Fibroblast of skin of left biceps (primary cell): ENCODE results near the gene PIK3R5.
"Not testable (repeated sequence)": the region's sequence is repeated elsewhere in the genome, so short reads cannot be mapped to it uniquely, and the experiment has no call there.

Experiments
- DNase-seq, 2 experiments: peaks; one replicate each; pipeline ENCODE4 v3.0.0-alpha.2; 2013; ENCODE audit warnings: low read depth in 2 of 2

Gene PIK3R5

GRCh38 chr17:8859027-8859803 is 106.3 kb downstream of the PIK3R5 start:
- peak in 1 of 2 experiments; percentile 29 for DNase-seq

DNA sequence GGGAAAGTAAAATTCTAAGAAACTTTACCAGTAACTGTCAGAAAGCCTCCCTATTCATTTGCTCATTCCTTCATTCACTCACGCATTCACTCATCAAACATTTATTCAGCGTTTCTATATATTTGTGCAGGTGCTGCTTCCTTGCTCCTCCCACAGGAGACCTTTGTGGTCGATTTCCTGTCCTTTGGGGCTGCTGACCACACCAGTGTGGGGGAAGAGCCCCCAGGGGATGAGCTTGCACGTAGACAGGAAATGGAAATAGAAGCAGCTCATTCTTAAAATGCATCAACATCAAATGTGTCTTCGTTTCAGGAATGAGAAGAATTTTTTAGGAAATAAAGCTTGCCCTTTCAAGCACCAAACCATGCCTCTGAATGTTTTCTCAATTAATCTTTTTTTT is 107.6 kb downstream of the PIK3R5 start:
- DNase-seq: peak; percentile 62 to 65

- DNase-seq: no peak
Measured at GRCh38 chr17:8856869-8857575, 108.5 kb downstream of the PIK3R5 start.

DNA sequence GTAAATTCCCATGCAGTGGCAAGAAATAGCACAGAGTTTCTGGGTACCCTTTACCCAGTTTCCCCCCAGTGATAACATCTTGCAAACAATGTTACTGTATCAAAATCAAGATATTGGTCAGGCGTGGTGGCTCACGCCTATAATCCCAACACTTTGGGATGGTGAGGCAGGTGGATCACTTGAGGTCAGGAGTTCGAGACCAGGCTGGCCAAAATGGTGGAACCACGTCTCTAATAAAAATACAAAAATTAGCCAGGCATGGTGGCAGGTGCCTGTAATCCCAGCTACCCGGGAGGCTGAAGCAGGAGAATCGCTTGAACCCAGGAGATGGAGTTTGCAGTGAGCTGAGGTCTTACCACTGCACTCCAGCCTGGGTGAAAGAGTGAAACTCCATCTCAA is 109.3 kb downstream of the PIK3R5 start:
- DNase-seq: not testable (repeated sequence)

- no peak for DNase-seq
Measured at GRCh38 chr17:8855477-8856204, 109.9 kb downstream of the PIK3R5 start.

DNA sequence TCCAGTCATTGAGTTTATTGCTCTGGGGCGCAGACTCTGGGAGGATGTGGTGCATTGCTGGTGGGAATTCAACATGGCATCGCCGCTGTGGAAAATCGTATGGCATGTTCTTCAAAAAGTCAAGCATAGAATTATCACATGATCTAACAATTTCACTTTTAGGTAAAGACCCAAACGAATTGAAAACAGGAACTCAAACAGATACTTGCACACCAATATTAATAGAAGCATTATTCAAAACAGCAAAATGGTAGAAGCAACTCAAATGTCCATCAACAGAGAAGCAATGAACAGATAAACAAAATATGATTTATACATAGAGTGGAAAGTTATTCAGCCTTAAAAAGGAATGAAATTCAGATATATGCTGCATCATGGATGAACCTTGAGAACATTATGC is 113.9 kb downstream of the PIK3R5 start:
- DNase-seq: no peak

- DNase-seq: no peak
Measured at GRCh38 chr17:8849311-8850041, 116.0 kb downstream of the PIK3R5 start.

DNA sequence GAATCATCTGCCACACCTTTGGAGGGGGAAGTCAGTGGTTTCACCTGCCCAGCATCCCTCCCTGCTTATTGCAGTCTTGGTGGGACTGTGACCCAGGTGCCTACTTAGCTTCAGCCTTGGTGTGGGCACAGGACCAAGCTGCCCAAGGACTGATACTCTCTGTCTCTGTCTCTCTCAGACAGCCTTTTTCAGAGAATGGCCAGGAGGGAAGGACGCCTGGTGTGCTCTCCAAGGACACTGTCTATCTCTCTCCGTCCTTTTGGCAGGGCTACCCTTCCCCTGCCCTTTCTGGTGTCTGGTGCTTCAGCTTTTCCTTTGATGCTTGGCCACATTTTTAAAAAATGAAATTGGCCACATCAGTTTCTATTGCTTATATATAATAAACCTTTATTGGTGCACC is 117.6 kb downstream of the PIK3R5 start:
- DNase-seq: no peak

GRCh38 chr17:8846768-8847211 is 118.7 kb downstream of the PIK3R5 start:
- DNase-seq: peak in 1 of 2 experiments; percentile 10

- DNase-seq: peak in 1 of 2 experiments; percentile 20
Measured at GRCh38 chr17:8844229-8845218, 121.0 kb downstream of the PIK3R5 start.

GRCh38 chr17:8843344-8843743 is 122.2 kb downstream of the PIK3R5 start:
- DNase-seq: no peak

DNA sequence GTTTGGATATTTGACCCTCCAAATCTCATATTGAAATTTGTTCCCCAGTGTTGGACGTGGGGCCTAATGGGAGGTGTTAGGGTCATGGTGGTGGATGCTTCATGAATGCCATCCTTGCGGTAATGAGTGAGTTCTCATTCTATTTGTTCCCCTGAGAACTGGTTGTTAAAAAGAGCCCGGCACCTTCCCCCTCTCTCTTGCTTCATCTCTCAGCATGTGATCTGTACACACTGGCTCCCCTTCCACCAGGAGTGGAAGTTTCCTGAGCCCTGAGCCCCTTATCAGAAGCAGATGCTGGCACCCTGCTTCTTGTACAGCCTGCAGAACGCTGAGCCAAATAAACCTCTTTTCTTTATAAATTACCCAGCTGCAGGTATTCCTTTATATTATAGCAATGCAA is 123.7 kb downstream of the PIK3R5 start:
- DNase-seq: no peak

GRCh38 chr17:8839410-8839935 is 126.0 kb downstream of the PIK3R5 start:
- DNase-seq: no peak

GRCh38 chr17:8838551-8839095 is 126.9 kb downstream of the PIK3R5 start:
- no peak for DNase-seq

DNA sequence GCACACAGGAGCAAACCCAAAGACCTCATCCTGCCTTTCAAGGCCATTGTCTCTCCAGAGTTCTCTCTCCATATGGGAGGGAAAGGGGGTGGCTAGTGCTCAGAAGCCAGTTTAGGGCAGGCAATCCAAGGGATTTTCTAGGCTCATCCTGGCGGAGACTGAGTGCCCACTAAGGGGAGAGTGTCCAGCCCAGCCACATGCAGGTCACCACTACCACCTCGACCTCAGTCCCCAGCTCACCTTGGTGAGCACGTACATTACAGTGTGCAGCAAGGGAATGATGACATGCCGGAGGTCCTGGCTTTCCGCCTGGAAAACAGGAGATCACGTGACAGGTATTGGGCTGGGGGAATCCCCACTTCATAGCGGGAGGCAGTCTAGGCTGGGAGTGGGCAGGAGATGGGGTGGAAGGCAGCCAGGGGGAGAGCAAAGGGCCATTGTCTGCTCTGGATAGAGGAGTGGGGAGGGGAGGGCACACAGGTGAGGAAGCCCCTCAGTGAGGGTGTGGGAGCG is 127.9 kb downstream of the PIK3R5 start:
- no peak for DNase-seq

DNA sequence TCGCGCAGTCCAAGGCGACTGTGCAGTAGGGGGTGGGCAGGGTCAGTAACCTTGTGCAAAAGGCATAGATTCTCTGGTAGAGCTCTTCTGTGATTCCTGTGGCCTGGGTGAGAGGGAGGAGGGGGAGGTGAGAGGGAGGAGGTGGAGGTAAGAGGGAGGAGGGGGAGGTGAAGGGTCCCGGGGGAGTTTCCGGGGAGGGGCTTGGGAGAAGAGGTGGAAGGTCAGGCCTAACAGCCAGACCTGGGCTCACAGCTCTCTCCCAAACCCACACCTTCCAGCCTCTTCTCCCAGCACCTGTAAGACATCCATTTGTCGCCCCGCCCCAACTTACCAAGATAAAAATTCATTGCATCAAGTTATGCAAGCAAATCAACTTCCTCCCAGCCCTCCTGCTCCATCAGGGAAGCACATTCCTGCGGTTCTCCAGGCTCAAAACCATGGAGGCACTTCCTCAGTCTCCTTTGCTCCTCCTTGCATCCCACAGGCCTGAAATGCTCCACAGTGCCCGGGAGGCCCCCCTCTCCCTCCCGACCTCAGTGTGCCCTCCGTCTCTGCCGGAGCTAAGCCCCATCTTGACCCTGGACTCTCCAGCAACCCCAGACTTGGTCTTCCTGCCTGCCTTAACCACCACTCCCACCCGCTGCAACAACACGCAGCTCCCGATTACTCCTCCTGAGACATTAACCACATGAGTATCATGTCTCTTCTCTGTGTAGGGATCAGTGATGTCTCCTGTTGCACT is 128.5 kb downstream of the PIK3R5 start:
- DNase-seq: no peak

DNA sequence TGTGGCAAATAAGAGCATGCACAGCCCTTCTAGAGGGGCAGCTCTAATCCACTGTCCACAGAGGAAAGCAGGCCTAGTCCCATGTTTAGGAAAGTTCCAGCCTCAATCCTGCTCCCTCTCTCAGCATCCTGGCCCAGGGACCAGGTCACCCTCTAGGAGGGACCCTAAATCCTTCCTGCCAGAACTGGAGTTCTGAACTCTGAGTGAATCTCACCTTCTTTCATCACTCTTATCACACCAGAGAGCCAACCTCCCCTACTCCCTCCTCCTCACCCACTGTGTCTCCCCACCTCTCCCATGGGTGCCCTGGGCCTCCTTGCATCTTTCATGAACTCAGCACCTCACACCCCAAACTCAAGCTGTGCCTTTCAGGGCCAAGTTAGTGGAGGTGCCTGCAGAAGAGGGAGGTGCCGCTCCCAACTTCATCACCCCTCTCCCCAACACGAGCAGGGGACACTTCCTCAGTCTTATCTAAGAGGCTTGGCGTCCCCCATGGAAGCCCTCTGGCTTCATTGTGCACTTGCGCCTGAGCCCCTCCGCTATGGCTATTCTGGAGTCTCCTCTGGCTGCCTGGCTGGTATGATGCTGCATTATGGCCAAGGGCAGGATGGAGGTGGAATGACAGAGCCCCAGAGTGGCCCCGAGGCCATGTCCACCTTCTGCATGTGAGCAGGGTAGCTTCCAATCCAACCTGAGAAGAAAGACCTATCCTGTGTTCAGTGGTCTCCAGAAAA is 129.7 kb downstream of the PIK3R5 start:
- DNase-seq: no peak

DNA sequence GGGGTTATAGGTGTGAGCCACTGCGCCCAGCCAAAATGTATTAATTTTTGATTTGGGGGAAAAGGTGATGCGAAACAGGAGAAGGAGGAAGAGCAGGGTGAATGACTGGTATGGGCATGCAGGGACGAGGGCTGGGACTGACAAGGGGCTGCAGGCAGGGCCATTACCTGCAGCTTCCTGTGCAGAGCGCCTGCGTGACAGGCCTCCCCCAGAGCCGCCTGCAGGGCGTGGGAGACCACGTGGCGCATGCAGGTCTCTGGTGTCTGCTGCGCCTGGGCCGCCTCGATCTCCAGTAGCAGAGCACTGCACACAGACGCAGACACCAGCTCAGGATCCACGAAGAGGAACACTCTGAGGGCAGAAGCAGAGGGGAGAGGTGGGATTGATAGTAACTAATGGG is 130.4 kb downstream of the PIK3R5 start:
- DNase-seq: no peak
